ENCODE data around the gene MICAL1. TPM values are rescaled to one million over a fixed set of nuclear protein-coding genes. Genes with fewer than 3 reads are reported as not detected.

The MICAL1 gene
- total and polyA plus RNA-seq, 12 donors = 3.1 to 99.9 (median 10.4) TPM

- no peak for DNase-seq
- no peaks in the 10 kb centered on the region for H3K4me1 ChIP-seq (replicated peaks in 1 of 2)
- H3K27ac ChIP-seq = no peak overlapping the region
- H3K27me3 ChIP-seq = no peaks in the 10 kb centered on the region
- no peak for TF ChIP-seq POLR2A (IDR thresholded peaks at IDR 0.05)
- no peak for TF ChIP-seq CTCF (IDR thresholded peaks at IDR 0.05)
- no peaks in the 10 kb centered on the region for H3K36me3 ChIP-seq (replicated peaks in 1 of 2)
- no peaks in the 10 kb centered on the region for H3K9me3 ChIP-seq (replicated peaks in 1 of 3)
- H3K4me3 ChIP-seq = no peak overlapping the region
- intact Hi-C loops (cut with DNase I) = no loop called here
- 75 to 80% (median 79%) methylated on average over 2 of the region's 2 CpGs for WGBS, 4 donors
Measured at GRCh38 chr6:109490713-109491112, 35.1 kb upstream of the MICAL1 start.

GRCh38 chr6:109488001-109488400, 32.4 kb upstream of the MICAL1 start:
- Histone ChIP-seq H3K9me3 (replicated peaks in 1 of 3) (no peaks in the 10 kb centered on the region), H3K27ac (no peak overlapping the region), H3K27me3 (no peaks in the 10 kb centered on the region), H3K4me3 (no peak overlapping the region), H3K36me3 (replicated peaks in 1 of 2) (no peaks in the 10 kb centered on the region), H3K4me1 (replicated peaks in 1 of 2) (no peaks in the 10 kb centered on the region)
- TF ChIP-seq POLR2A (IDR thresholded peaks at IDR 0.05) (no peak), CTCF (IDR thresholded peaks at IDR 0.05) (no peak)
- peak in 2 of 7 donors; percentile 28 to 63 for DNase-seq
- intact Hi-C loops (cut with DNase I) = no loop called here

GRCh38 chr6:109486068-109486467, 30.5 kb upstream of the MICAL1 start:
- Histone ChIP-seq H3K4me3 (no peak overlapping the region), H3K27me3 (no peaks in the 10 kb centered on the region), H3K27ac (no peak overlapping the region), H3K9me3 (replicated peaks in 1 of 3) (no peaks in the 10 kb centered on the region), H3K36me3 (replicated peaks in 1 of 2) (peaks cover 0 to 4% of the 10 kb centered on the region in 2 donors), H3K4me1 (replicated peaks in 1 of 2) (peaks cover 6 to 15% of the 10 kb centered on the region in 2 donors)
- no peak for TF ChIP-seq POLR2A (IDR thresholded peaks at IDR 0.05)
- no peak for TF ChIP-seq CTCF (IDR thresholded peaks at IDR 0.05)
- intact Hi-C loops (cut with DNase I) = no loop called here
- WGBS, 4 donors = 88 to 97% (median 91%) methylated on average over 1 of the region's 1 CpG
- DNase-seq = no peak

GRCh38 chr6:109485266-109485935, 29.8 kb upstream of the MICAL1 start:
- TF ChIP-seq POLR2A (IDR thresholded peaks at IDR 0.05) = no peak
- no peak for TF ChIP-seq CTCF (IDR thresholded peaks at IDR 0.05)
- Histone ChIP-seq H3K27ac (no peak overlapping the region), H3K27me3 (no peaks in the 10 kb centered on the region), H3K4me1 (replicated peaks in 1 of 2) (peaks cover 6 to 21% of the 10 kb centered on the region in 2 donors), H3K4me3 (no peak overlapping the region), H3K9me3 (replicated peaks in 1 of 3) (no peaks in the 10 kb centered on the region), H3K36me3 (replicated peaks in 1 of 2) (peaks cover 0 to 7% of the 10 kb centered on the region in 2 donors)
- 74 to 88% (median 79%) methylated on average over 3 of the region's 3 CpGs for WGBS, 4 donors
- DNase-seq = no peak
- intact Hi-C loops (cut with DNase I) = no loop called here

Measured in adrenal gland (tissue), 12 donors.